ES-I3 (cell line): Measurements from ENCODE around the gene PROP1.
"Not testable (repeated sequence)": the region's sequence is repeated elsewhere in the genome, so short reads cannot be mapped to it uniquely, and the experiment has no call there.

ENCODE experiments used
- H3K36me3 ChIP-seq: 2 replicates; pipeline ENCODE4 v1.6.1; 2013; ENCODE audit warnings: mild to moderate bottlenecking, low read length, control low read depth, moderate library complexity; ENCODE audit not compliant: insufficient read depth
- H3K4me1 ChIP-seq: 2 replicates; pipeline ENCODE4 v1.6.1; 2013; ENCODE audit warnings: mild to moderate bottlenecking, control low read depth, low read length; ENCODE audit not compliant: insufficient read depth
- H3K9ac ChIP-seq: 2 replicates; pipeline ENCODE4 v1.6.1; 2013; ENCODE audit warnings: low read depth, mild to moderate bottlenecking, low read length, moderate library complexity
- H3K9me3 ChIP-seq: 2 replicates; pipeline ENCODE4 v1.6.1; 2013; ENCODE audit warnings: mild to moderate bottlenecking, low read length, moderate library complexity; ENCODE audit not compliant: control insufficient read depth, insufficient read depth

PROP1 gene

GRCh38 chr5:177968661-177969211, 27.3 kb downstream of the PROP1 start:
- Histone ChIP-seq H3K4me1 (no peaks in the 10 kb centered on the region), H3K36me3 (no peaks in the 10 kb centered on the region), H3K9me3 (no peaks in the 10 kb centered on the region), H3K9ac (no peak overlapping the region)

DNA sequence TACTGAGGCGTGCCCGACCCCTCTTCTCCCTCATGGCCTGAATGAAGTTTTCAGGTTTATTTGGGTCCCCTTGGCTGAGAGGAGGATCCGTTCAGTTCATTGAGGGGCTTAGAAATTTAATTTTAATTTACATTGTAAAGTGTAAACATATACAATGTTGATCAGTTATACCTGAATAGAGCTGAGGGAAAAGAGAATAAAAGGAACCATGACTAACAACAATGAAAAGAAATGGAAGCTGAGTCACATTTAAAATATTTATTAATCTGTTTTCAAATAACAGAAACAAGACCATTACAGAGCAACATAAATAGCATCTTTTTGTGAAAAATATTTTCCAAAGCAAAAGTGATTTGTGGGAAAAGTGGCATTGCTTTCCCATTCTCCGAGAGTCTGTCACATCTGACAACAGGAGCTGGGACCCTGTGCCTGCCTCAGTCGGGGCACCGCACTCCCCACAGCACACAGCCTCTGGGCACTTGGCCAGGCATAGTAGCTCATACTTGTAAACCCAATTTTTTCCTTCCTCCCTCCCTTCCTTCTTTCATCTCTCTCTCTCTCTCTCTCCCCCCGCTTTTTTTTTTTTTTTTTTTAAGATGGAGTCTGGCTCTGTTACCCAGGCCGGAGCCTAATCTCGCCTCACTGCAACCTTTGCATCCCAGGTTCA, 28.7 kb downstream of the PROP1 start:
- H3K4me1 ChIP-seq: no peaks in the 10 kb centered on the region
- no peak overlapping the region for H3K9ac ChIP-seq
- H3K36me3 ChIP-seq: no peaks in the 10 kb centered on the region
- H3K9me3 ChIP-seq: no peaks in the 10 kb centered on the region

DNA sequence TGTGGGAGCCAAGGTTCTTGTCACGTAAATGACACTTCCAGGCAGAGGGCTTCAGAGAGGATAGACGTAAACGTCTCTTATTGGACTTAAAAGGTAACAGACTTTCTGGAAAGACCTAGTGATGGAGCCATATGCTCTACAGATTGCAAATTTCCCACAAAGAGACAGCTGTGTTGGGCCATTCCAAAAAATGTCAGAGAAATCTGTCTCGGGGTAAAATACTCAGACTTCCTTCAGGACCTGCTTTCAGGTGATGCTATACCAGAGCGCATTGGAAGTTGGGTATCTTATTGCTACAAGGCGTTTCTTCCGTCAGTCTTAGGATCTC, 29.2 kb downstream of the PROP1 start:
- H3K9me3 ChIP-seq: no peaks in the 10 kb centered on the region
- H3K4me1 ChIP-seq: no peaks in the 10 kb centered on the region
- no peaks in the 10 kb centered on the region for H3K36me3 ChIP-seq
- no peak overlapping the region for H3K9ac ChIP-seq

GRCh38 chr5:177966009-177966838, 29.8 kb downstream of the PROP1 start:
- Histone ChIP-seq H3K4me1 (no peaks in the 10 kb centered on the region), H3K9ac (no peak overlapping the region), H3K36me3 (no peaks in the 10 kb centered on the region), H3K9me3 (no peaks in the 10 kb centered on the region)

- H3K9me3 ChIP-seq: no peaks in the 10 kb centered on the region
- H3K4me1 ChIP-seq: no peaks in the 10 kb centered on the region
- H3K9ac ChIP-seq: no peak overlapping the region
- H3K36me3 ChIP-seq: no peaks in the 10 kb centered on the region; the same call in 1 of the 2 replicates
These were observed 31.6 kb downstream of the PROP1 start for GRCh38 chr5:177964471-177964870.

GRCh38 chr5:177963966-177964365, 32.1 kb downstream of the PROP1 start:
- H3K9ac ChIP-seq: no peak overlapping the region
- H3K36me3 ChIP-seq: no peaks in the 10 kb centered on the region; the same call in 1 of the 2 replicates
- no peaks in the 10 kb centered on the region for H3K9me3 ChIP-seq
- peaks cover 4% of the 10 kb centered on the region; the same call in 1 of the 2 replicates for H3K4me1 ChIP-seq

- Histone ChIP-seq H3K9ac (no peak overlapping the region), H3K4me1 (peaks cover 13% of the 10 kb centered on the region), H3K36me3 (no peaks in the 10 kb centered on the region; the same call in 1 of the 2 replicates), H3K9me3 (no peaks in the 10 kb centered on the region)
These were observed 36.7 kb downstream of the PROP1 start for GRCh38 chr5:177959315-177959714.

- no peak overlapping the region; the same call in 1 of the 2 replicates for H3K9ac ChIP-seq
These were observed 37.3 kb downstream of the PROP1 start for GRCh38 chr5:177958696-177959095.

DNA sequence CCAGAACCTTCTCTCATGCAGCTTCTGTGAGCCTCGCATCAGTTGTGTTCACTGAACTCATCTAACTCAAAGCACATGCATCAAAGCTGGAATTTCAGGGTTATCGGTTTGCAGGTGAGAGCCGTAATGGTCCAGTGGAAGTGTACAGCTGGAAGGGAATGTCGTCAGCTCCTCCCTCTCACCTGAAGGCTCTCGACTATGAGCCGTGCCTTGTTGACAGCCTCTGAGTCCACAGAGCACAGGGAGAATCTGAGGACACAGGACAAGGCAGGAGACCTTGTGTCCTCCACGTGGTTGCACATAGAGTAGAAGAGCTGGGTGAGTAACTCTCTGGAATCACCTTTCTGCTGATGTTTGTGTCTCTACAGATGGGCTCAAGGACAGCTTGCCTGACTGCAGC, 38.8 kb downstream of the PROP1 start:
- H3K4me1 ChIP-seq: peaks cover 13% of the 10 kb centered on the region
- H3K36me3 ChIP-seq: no peaks in the 10 kb centered on the region; the same call in 1 of the 2 replicates
- no peaks in the 10 kb centered on the region for H3K9me3 ChIP-seq
- no peak overlapping the region for H3K9ac ChIP-seq

More at GRCh38 chr5:177958696-177959095, 37.3 kb downstream of the PROP1 start:
- H3K9me3 ChIP-seq: no peaks in the 10 kb centered on the region
- H3K36me3 ChIP-seq: no peaks in the 10 kb centered on the region; the same call in 1 of the 2 replicates
- H3K4me1 ChIP-seq: peaks cover 13% of the 10 kb centered on the region

DNA sequence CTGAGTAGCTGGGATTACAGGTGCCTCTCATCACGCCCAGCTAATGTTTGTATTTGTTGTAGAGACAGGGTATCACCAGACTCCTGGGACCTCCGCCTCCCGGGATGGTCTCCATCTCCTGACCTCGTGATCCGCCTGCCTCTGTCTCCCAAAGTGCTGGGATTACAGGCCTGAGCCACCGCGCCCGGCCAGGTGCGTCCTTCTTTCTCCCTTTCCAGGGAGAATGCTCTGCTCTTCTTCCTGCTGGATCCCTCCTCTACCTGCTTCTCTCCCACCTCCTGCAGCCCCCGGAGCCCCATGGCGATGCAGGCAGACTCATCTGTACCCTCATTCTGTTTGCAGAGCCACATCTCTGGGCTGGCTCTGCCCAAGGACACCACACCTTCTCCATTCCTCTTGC, 42.9 kb downstream of the PROP1 start:
- not testable (repeated sequence) for H3K9me3 ChIP-seq, H3K9ac ChIP-seq, H3K36me3 ChIP-seq, H3K4me1 ChIP-seq

- not testable (repeated sequence) for H3K9ac ChIP-seq, H3K9me3 ChIP-seq, H3K36me3 ChIP-seq, H3K4me1 ChIP-seq
These were observed 46.4 kb downstream of the PROP1 start for GRCh38 chr5:177949656-177950055.

DNA sequence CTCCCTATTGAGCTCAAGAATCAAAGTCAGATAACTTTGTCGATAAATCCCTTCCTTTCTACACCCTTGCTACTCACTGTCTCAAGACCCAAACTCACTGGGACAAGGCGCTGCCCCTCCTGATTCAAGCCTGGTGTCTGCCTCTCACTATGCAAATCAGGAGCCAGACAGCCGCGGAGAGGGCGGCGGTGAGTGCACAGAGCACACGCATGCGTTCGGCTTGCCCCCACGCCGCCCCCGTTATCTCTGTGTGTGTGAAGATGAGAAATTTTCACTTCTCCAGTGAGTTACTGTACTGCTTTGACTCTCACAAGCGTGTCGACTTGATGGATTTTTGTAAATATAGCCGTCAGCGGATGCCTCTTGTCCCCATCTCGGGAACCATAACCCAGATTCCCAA, 47.0 kb downstream of the PROP1 start:
- not testable (repeated sequence) for H3K9me3 ChIP-seq, H3K9ac ChIP-seq, H3K36me3 ChIP-seq, H3K4me1 ChIP-seq

GRCh38 chr5:177947912-177948311, 48.1 kb downstream of the PROP1 start:
- H3K9ac ChIP-seq, H3K4me1 ChIP-seq, H3K9me3 ChIP-seq, H3K36me3 ChIP-seq: not testable (repeated sequence)

GRCh38 chr5:177945601-177946283, 50.3 kb downstream of the PROP1 start:
- H3K4me1 ChIP-seq, H3K36me3 ChIP-seq, H3K9ac ChIP-seq, H3K9me3 ChIP-seq: not testable (repeated sequence)
